NCI-H526 (cell line): ENCODE results near the gene BUB3.

Source experiments
- DNase-seq, 2 experiments: peaks; one replicate each; lab custom pipeline; 2025; lab: John Stamatoyannopoulos, UW

BUB3 gene

GRCh38 chr10:123154092-123154710 is at the start of gene BUB3:
TSS of gene BUB3 (plus strand) at chr10:123154402. CDS start at chr10:123154918, 516 bp downstream.
- DNase-seq = peak; percentile 98

- no peak for DNase-seq
Observed at GRCh38 chr10:123109466-123109865, 44.7 kb upstream of the BUB3 start.

GRCh38 chr10:123117644-123118417 is 36.4 kb upstream of the BUB3 start:
- no peak for DNase-seq

- DNase-seq = no peak
Observed at GRCh38 chr10:123119081-123119480, 35.1 kb upstream of the BUB3 start.

GRCh38 chr10:123126246-123126645 is 28.0 kb upstream of the BUB3 start:
- DNase-seq = no peak

GRCh38 chr10:123129618-123130271 is 24.5 kb upstream of the BUB3 start:
- DNase-seq = no peak

- DNase-seq = peak; percentile 84 to 92
Observed at GRCh38 chr10:123132576-123133477, 21.4 kb upstream of the BUB3 start.

GRCh38 chr10:123133541-123134342 is 20.5 kb upstream of the BUB3 start:
- DNase-seq = peak; percentile 54 to 68

GRCh38 chr10:123134343-123134914 is 19.8 kb upstream of the BUB3 start:
- DNase-seq = peak; percentile 13 to 72

GRCh38 chr10:123134915-123135414 is 19.2 kb upstream of the BUB3 start:
- DNase-seq = peak in 1 of 2 experiments; percentile 88

- DNase-seq = peak; percentile 63 to 88
Observed at GRCh38 chr10:123135415-123136141, 18.6 kb upstream of the BUB3 start, which contains the start of gene HMX3. TSS of gene HMX3 (plus strand) at chr10:123135970. CDS start at chr10:123136051, 81 bp downstream.

GRCh38 chr10:123136221-123136805 is 17.9 kb upstream of the BUB3 start:
- DNase-seq = no peak

GRCh38 chr10:123136806-123137642 is 17.2 kb upstream of the BUB3 start:
- DNase-seq = peak; percentile 14 to 65

GRCh38 chr10:123139165-123139520 is 15.1 kb upstream of the BUB3 start:
- no peak for DNase-seq

GRCh38 chr10:123139521-123140163 is 14.6 kb upstream of the BUB3 start:
- DNase-seq = peak; percentile 45 to 81

- peak; percentile 31 to 85 for DNase-seq
Observed at GRCh38 chr10:123140164-123140982, 13.8 kb upstream of the BUB3 start.

GRCh38 chr10:123140983-123141390 is 13.2 kb upstream of the BUB3 start:
- DNase-seq = peak in 1 of 2 experiments; percentile 50
